Activated CD4-positive, CD25-positive, alpha-beta regulatory T cell (primary cell): ENCODE data around the gene CDC14A.
"Not testable (repeated sequence)": the region's sequence is repeated elsewhere in the genome, so short reads cannot be mapped to it uniquely, and the experiment has no call there.

Source experiments
- DNase-seq, 4 experiments: peaks; one replicate each; lab custom pipeline; 2025; lab: John Stamatoyannopoulos, UW

CDC14A gene

DNA sequence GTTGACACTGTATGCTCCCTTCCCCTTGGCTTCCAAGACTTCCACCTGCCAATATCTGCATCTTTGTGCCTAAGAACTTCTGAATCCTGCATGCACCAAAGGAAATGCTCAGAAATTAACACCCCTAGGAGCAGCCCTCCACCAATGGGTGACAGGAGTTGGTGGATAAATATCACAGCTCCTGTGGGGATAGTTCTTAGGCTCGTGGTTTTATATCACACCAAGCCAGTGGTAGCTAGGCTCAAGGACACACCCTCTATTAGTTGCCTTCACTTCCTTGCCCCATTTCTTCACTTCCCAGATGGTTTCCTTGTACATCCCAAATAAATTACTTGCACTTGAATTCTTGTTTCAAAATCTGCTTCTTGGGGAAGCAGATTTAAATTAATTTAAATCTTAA is 16.9 kb upstream of the CDC14A start:
- DNase-seq, result no peak

DNA sequence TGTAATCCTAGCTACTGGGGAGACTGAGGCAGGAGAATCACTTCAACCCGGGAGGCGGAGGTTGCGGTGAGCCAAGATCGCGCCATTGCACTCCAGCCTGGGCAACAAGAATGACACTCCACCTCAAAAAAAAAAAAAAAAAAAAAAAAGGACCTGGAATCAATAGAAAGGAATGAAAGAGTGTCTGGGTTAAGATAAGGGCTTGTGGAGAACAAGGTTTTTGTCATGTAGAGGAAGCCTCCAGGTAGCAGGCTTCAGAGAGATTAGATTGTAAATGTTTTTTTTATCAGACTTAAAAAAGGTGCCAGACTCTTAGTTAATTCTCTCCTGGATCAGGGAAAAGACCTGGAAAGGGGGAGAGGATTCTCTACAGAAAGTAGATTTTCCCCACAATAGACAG is 14.4 kb upstream of the CDC14A start:
- not testable (repeated sequence) for DNase-seq

DNA sequence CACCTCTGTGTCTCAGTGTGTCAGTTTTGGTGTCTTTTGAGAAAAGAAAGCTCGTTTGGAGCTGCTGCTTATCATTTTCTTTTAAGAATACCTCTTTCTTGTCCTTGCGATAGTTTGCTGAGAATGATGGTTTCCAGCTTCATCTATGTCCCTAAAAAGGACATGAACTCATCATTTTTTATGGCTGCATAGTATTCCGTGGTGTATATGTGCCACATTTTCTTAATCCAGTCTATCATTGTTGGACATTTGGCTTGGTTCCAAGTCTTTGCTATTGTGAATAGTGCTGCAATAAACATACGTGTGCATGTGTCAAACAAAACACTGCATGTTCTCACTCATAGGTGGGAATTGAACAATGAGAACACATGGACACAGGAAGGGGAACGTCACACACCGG is 12.6 kb upstream of the CDC14A start:
- not testable (repeated sequence) for DNase-seq

DNA sequence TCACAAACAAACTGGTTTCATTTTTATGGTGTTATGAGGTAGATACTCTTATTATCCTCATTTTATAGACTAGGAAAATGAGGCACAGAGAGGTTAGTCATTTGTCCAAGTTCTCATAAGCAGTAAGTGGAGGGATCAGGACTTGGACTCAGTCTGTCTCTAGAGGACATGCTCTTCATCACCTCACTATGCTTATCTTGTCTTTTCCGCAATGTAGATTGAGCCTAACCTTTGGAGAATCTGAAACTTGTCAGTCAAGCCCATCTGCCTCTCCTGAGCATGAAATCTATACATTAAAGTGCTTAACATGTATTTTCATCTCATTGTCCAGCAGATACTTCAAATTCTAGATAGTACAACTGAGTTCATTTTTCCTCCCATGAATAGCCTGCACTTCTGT is 11.8 kb upstream of the CDC14A start:
- DNase-seq, result no peak

DNA sequence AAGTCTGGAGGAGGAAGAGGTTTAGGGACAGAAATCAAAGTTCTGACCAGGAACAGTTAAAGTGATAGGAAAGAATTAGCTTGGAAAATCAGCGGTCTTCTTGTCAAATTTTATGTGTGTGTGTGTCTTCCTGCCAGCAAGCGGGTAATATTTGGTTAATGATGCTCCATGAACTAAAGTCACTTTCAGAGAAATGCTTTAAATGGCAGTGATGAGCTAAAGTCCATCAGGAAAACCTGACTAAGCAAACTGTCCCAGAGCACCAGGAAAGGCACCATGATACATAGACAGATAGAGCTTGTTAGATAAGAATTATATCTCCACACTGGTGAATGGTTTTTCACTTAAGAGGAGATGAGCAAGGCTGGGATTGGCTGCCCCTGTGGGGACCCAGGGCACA is 10.0 kb upstream of the CDC14A start:
- no peak for DNase-seq

DNA sequence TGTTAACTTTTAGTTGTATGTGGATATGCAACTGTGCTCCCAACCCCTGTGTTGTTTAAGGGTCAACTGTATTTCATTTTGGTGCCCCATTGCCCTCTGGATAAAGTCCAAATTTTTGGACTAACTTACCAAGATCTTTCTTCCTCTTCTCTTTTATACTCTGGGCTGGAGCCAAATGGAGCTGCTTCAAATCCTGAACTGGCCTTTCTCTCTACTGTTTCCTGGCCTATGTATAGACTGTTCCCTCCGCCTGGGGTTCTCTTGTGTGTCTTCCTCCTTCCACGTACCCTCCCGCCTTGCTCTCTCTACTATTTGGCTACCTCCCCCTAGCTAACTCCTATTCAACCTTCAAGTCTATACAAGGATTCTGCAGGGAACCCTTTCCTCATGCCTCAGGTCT is 8.4 kb upstream of the CDC14A start:
- no peak for DNase-seq

DNA sequence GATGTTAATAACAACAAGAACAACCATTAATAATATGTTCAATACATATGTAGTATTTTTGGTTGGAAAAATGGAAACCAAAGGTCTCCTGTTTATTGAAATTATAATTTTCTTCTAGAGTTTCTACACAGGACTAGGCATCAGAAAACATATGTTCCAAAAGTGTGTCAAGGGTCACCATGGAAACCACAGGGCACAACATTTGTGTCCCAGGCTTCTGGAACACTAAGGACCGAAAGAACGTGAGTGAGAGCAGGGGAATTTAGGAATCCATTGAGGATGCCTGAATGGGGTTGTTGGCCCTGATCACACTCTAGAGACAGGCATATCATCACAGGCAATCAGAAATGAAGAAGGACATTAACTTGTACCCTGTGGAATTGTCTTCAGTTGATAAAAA is 7.5 kb upstream of the CDC14A start:
- DNase-seq, result no peak

DNA sequence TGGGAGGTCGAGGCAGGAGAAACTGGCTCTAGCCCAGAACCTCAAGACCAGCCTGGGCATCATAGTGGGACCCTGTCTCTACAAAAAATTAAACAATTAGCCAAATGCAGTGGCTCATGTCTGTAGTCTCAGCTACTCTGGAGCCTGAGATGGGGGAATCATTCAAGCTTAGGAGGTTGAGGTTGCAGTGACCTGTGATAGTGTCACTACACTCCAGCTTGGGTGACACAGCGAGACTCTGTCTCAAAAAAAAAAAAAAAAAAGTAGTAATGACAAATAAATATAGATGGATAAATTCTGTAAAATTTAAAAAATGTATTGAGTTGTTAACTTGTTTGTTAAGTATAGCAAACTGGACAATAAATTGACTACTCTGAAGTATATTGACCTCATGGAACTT is 5.9 kb upstream of the CDC14A start:
- no peak for DNase-seq

DNA sequence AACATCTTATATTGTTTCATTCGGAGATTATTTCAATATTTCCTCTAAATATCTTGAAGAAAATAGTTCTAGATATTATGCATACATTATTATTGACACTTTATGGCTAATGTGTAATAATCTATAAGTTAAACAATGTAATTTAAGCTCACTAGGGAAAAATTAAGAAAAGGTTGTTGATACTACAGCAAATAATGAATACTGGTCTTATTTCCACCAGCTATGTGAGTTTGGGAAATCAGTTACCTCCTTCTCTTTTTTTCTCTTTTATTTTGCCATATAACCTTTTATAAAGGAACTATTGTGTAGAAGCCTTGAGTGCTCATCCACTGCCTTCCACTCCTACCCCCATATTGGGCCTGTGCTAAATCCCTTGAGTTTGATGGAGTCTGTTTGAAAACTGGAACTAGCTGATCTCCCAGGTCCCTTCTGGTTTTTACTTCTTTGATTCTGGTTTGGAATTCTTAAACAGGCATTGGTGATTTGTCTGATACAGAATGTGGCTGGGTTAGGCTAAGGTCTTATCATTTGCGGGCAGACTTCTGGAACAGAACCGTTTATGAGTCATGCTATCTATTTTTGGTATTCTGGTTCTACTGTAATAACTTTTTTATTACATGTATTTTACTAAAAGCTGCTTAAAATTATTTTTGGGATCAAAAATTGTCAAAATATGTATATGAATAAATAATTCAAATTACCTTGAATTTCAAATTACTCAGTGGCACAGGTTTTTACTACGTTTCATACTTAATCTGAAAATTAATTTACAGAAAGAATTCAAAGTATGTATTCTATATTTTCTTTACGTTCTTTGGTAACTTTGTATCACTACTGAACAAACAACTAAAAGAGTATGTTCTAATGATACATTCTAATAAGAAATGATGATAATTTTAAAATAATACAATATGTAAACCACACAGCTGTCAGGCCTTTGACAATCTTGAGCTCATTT is 5.0 kb upstream of the CDC14A start:
- DNase-seq, result no peak

DNA sequence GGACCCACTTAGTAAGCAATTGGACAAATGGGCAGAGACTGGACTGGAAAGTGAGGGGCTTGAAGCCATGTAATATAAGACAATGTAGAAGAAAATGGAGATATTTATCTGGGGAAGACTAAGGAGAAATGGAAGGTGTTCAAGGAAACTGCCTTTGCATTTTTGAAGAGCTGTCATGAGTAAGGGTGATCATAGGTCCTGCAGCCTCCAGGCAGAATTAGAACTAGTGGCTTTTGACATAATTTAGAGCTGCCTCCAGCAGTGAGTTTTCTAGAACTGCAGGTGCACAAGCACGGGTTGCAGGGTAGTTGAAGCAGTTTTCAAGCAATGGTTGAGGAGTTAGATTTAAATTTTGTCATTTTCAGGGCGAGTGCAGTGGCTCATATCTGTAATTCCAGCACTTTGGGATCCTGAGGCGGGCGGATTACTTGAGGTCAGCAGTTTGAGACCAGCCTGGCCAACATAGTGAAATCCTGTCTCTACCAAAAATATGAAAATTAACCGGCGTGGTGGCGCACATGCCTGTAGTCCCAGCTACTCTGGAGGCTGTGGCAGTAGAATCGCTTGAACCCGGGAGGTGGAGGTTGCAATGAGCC is 3.7 kb upstream of the CDC14A start:
- no peak for DNase-seq

DNA sequence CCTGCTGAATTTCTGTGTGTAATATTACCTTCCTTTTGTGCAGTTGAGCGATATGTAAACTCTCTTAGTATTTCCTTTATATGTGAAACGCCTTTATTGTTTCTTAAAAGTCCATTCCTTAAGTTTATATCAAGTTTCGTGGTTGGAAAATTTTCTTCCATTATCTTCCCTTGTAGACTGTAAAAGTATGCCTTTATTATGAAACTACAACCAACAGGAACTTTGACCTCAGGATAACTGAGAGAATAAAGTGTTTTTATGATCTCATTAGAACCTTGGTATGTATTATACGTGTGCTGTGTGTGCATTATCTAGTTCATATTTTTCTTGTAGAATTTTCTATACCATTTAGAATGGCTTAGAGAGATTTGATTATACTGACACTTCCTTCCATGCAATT is 3.1 kb upstream of the CDC14A start:
- no peak for DNase-seq

DNA sequence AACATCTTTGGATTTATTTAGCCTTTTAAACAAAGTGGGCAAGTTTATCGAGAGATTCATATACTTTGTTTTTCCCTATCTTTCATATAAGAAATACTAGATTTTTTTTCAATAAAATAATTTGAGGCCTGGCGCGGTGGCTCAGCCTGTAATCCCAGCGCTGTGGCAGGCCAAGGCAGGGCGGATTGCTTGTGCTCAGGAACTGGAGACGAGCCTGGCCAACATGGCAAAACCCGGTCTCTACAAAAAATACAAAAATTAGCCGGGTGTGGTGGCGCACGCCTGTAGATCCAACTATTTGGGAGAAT is 1.6 kb upstream of the CDC14A start:
- no peak for DNase-seq

DNA sequence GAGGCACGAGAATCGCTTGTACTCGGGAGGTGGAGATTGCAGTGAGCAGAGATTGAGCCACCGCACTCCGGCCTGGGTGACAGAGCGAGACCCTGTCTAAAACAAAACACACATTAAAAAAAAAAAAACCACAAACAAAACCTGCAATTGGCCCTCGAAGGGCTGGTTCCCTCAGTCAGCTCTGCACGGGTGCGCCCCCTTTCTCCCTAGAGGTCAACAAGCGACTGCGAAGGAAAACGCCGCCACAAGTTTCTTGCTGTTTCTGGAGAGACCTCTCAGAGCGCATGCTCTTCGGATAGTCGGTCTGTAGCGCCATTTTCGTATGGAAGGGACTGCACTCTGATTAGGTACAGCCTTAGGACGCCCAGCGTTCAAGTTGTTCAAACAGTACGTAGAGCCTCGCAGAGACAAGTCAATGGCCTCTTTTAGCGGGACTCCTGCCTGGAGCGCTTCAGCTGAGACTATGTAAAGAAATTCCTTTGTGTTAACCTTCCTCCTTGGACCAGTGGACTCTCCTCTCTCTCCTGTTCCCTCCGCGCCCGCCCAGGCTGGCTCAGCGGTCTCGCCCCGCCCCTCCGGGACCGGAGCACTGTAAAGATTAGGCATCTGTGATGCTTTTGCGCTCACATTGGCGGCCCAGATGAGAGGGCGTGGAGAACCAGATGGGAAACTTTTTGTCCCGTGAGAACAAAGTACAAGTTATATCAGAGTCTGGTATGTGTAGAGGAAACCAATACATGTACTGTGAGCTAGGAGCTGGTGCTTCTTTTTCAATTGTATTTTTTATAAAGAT is 1.0 kb upstream of the CDC14A start:
- peak; percentile 52 to 63 (median 56) for DNase-seq

DNA sequence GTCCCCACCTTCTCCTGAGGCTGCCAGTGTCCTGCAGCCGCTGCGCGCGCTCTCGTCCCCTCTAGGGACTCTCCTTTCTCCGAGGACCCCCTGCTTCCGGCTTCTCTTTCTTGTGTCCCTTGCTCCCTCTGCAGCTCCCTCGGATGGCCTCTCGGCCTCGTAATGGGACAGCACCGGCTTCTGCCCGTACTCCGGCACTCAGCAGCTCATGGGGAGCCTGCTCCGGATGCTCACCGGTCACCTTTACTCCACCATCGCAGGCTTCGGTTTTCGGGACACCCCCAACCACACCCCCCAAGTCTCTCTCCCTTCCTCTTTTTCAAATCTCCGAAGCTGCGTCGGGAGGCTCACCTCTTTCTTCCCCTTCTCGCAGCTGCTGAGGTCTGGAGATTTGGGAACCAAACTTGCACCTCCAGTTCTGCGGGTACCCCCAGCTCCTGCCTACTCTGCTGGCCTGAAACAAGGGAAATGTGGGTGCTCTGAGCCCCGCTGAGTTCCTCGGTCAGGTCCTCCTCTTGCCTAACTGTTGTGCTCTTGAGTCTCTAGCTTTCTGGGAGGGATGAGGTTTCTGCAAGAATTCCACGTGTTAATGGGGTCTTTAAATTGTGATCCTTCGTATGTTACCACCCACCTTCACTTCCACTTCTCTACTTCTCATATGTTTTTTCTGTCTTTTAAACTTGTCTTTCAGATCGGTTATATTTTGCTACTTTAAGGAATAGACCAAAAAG is 930 bp downstream of the CDC14A start:
- peak in 2 of 4 experiments; percentile 11 to 14 for DNase-seq

DNA sequence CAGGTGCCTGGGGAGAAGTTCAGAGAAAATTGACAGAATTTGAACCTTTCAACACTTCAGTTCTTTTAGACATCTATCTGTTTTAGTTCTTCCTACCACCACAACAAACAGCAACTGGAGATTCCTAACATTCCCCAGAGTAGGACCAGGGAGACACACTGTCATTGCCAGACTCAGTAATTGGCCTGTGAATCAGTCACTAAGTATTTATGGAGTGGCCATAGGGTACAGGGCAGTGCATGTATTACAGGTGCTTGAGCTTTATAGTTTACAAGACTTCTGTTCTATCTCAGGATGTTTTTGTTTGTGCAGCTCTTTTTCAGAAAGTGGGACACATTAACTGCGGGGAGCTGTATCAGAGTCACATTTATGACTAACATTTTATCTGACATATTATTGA is 1.7 kb downstream of the CDC14A start:
- DNase-seq, result no peak

DNA sequence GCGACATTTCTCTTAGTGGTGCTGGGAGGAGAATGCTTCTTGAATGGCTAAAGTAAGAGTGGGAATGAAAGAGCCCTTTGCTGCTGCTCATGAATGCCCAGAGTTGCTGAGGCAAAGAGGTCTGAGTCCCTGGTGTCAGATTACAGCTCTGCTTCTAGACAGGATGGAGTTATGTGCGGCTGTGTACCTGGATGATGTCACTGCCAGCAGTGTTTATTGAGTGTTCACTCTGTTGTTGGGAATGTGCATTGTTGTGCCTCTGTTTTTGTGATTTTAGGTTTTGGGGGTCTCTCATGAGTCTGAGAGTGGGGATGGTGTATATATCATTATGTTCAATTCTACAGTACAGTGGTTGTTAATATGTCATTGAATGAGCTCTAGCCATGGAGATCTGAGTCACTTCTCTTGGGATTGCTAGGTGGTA is 2.7 kb downstream of the CDC14A start:
- DNase-seq, result no peak

DNA sequence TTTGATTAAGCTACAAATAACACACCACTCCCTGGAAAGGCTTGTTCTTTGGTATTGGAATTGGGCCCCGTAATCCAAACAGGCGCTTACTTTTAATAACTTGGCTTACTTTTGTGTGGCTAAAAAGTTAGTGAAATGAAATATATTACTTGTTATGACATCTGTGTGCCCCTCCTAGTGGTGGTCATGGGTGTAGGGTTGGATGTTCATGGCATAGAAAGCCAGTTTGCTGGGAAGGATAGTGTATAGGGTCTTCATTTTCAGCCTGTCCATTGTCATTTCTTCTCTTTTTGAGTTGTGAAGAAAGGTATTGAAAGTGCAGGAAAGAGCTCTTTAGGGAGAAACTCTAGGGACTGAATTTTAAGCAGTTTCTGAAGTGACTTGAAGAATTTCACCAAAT is 5.9 kb downstream of the CDC14A start:
- DNase-seq, result no peak

DNA sequence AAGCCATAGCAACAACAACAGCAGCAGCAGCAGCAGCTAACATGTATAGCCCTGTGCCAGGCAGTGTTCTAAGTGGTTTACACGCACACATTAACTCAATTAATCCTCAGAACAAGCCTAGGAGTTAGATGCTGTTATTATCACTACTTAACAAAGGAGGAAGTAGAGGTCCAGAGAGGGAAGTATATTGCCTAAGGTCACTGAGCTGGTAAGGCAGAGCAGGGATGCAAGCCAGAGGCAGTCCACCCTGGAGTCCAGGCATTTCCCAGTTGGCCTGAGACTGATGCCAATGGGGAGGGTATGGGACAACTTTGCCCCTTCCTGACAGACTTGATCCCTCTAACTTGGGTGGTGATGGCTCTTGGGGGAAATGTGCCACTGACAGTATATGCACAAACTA is 6.8 kb downstream of the CDC14A start:
- no peak for DNase-seq

DNA sequence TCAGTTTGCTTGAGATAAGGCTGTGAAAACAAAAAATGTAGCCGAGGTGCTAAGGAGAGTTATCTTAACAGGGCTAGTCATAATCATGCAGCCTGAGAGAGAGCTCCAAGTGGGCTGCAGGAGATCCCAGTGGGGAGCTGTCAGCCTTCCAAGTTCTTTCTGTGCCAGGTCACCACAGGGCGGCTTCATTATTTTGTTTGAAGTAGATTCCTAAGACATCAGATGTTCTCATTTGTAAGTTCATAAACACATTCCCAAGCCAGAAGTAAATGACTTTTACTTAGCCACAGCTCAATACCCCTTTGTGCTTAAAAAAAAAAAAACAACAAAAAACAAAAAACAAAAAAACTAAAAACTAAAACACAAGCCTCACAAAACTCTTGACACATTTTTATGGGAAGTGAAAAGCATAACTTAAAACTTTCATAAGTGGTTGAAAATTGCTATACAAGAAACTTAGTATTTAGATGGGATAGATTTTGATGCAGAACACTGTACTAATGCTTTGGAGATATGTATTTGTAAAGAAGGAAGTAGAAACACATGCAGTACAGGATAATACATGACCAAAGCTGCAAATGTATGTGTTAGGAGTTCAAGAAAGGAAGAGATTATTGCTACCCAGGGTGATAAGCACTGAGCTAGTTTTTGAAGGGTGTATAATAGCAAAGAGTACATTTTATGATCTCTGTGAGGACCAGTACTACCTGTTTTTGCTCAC is 8.6 kb downstream of the CDC14A start:
- DNase-seq, result no peak

DNA sequence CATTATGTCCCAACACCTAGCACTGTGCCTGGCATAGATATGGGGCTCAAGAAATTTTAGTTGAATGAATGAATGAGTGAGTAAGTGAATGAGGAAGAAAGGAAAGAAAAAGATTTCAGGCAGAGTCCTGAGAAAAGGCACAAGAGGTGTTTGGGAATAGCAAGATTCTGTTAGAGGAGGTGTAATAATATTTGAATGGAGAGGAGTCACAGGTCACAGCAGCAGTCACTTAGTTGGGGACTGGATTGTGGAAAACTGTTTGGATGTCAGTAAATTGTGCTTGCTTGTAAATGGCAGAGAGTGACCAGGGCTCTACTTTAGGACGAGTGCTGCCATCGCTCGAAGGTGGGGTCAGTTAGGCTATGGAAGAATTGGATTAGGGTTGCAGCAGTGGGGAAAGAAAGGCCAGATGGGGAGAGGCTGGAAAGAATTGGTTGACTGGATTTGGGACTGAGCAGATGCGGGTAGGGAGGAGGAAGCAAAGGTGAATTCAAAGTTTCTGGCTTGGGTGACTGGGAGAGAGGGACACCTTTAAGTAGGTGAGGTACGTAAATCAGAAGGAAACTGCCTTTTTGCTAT is 9.3 kb downstream of the CDC14A start:
- no peak for DNase-seq

DNA sequence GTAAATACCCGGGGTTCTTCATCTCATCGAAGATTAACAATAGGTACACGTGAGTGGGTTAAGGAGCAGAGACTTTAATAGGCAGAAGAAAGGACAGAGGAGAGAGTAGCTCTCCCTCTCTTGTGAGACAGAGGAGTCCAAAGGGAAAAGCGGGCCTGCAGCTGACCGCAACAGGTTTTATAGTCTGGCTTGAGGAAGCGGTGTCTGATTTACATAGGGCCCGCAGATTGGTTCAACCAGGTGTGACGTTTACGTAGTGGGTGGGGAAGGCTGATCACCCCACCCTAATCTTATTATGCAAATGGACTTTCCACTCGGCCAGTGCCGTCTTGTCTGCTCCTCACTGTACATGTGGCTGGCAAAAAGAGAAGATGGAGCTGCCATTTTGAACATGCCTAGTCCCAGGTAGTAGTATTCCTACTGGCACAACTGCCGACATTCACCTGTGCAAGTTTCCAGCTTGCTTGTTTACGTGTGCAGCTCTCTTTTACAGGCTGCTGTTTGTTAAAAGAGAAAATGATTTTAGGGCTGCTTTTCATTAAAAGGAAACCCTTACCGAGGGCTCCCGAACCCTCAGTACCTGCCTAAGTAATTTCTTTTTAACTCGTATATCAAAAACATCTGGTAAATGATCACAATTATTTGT is 10.6 kb downstream of the CDC14A start:
- DNase-seq, result no peak
